ENCODE data around the gene DTNBP1. TPM values are rescaled to one million over a fixed set of nuclear protein-coding genes. Genes with fewer than 3 reads are reported as not detected.

The DTNBP1 gene
- total and polyA plus RNA-seq, 2 of the 13 experiments (the other 11 are each of a cell fraction or from before 2014, with no cell fraction given) = 6.6 to 19.1 TPM

GRCh38 chr6:15661853-15662325 is 939 bp downstream of the DTNBP1 start (continued):
- TF ChIP-seq ZNF891 (CRISPR knock-in tag; IDR thresholded peaks at IDR 0.05) (peak; percentile 97), MAX (IDR thresholded peaks at IDR 0.05) (no peak), POGZ (CRISPR knock-in tag; IDR thresholded peaks at IDR 0.05) (no peak), ZNF616 (CRISPR knock-in tag; IDR thresholded peaks at IDR 0.05; ENCODE audit: low read depth) (no peak), CENPX (CRISPR knock-in tag; IDR thresholded peaks at IDR 0.05) (no peak), ZNF740 (CRISPR knock-in tag; IDR thresholded peaks at IDR 0.05) (no peak), FOXO1 (CRISPR knock-in tag; IDR thresholded peaks at IDR 0.05) (no peak), MED8 (CRISPR knock-in tag; IDR thresholded peaks at IDR 0.05; ENCODE audit: insufficient replicate concordance) (no peak), NR2F2 (IDR thresholded peaks at IDR 0.05; ENCODE audit: borderline replicate concordance, low read depth) (no peak), KAT7 (CRISPR knock-in tag; IDR thresholded peaks at IDR 0.05; ENCODE audit: borderline replicate concordance) (no peak), DRAP1 (CRISPR knock-in tag; IDR thresholded peaks at IDR 0.05) (0 out of 2 replicates have a peak, but pooled peaks have one; percentile 27), ZSCAN30 (CRISPR knock-in tag; IDR thresholded peaks at IDR 0.05) (no peak), HNF4G (IDR thresholded peaks at IDR 0.05; ENCODE audit: borderline replicate concordance, low read depth, low read length) (no peak), HNF4G (CRISPR knock-in tag; IDR thresholded peaks at IDR 0.05; ENCODE audit: borderline replicate concordance, low read depth) (no peak), FOXJ3 (CRISPR knock-in tag; IDR thresholded peaks at IDR 0.05; ENCODE audit: borderline replicate concordance) (no peak), NRL (CRISPR knock-in tag; IDR thresholded peaks at IDR 0.05; ENCODE audit: borderline replicate concordance) (peak; percentile 68), ZNF207 (IDR thresholded peaks at IDR 0.05; ENCODE audit: borderline replicate concordance) (no peak), SMAD1 (CRISPR knock-in tag; IDR thresholded peaks at IDR 0.05; ENCODE audit: borderline replicate concordance, low read depth) (0 out of 2 replicates have a peak, but pooled peaks have one; percentile 30), NFKBIZ (CRISPR knock-in tag; IDR thresholded peaks at IDR 0.05) (no peak), ZNF83 (CRISPR knock-in tag; IDR thresholded peaks at IDR 0.05; ENCODE audit: borderline replicate concordance) (no peak), ZNF138 (CRISPR knock-in tag; IDR thresholded peaks at IDR 0.05; ENCODE audit: low read depth) (no peak), ZMAT3 (CRISPR knock-in tag; conservative IDR thresholded peaks at IDR 0.05) (0 out of 2 replicates have a peak, but pooled peaks have one; percentile 2), ZNF816 (CRISPR knock-in tag; IDR thresholded peaks at IDR 0.05; ENCODE audit: borderline replicate concordance) (0 out of 2 replicates have a peak, but pooled peaks have one; percentile 6), SOX6 (IDR thresholded peaks at IDR 0.05) (no peak), SOX6 (CRISPR knock-in tag; IDR thresholded peaks at IDR 0.05) (no peak), HES4 (CRISPR knock-in tag; IDR thresholded peaks at IDR 0.05; ENCODE audit: borderline replicate concordance) (no peak), SATB2 (CRISPR knock-in tag; IDR thresholded peaks at IDR 0.05) (no peak), TBX2 (CRISPR knock-in tag; IDR thresholded peaks at IDR 0.05; ENCODE audit: borderline replicate concordance) (no peak), FOSL2 (CRISPR knock-in tag; IDR thresholded peaks at IDR 0.05) (no peak), ZBTB46 (CRISPR knock-in tag; IDR thresholded peaks at IDR 0.05; ENCODE audit: borderline replicate concordance) (peak; percentile 33; the same call in 1 of the 2 replicates)

Data from HepG2 (cell line).